GM19372 (cell line): ENCODE measurements around the gene UGT1A6.

ENCODE experiments used
- ATAC-seq: cut with Tn5 transposase; IDR thresholded peaks from one replicate; pipeline ENCODE4 v1.9.1; 2021; ENCODE audit warnings: mild to moderate bottlenecking, low read depth, moderate library complexity; ENCODE audit not compliant: unreplicated experiment

Gene UGT1A6

DNA sequence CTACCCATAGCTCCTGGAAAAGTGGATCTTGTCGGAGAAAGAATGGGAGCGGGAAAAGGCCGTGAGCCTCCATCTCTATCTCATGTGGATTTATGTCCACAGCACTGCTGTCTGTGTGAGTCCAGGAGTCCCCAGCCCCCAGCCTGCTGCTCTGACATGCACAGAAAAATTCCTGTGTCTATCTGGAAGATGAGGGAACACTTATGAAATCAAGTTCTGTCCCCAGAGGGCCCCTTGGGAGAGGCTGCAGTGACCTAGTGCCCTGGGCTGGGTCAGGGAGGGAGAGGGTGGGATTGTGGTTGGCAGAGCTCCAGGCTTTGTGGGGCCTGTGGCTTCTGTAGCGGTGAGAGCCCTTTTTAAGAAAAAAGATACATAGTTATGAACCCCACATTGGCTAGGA, 124.1 kb downstream of the UGT1A6 start:
- ATAC-seq, result no peak

GRCh38 chr2:233817361-233817911, 124.7 kb downstream of the UGT1A6 start:
- no peak for ATAC-seq

DNA sequence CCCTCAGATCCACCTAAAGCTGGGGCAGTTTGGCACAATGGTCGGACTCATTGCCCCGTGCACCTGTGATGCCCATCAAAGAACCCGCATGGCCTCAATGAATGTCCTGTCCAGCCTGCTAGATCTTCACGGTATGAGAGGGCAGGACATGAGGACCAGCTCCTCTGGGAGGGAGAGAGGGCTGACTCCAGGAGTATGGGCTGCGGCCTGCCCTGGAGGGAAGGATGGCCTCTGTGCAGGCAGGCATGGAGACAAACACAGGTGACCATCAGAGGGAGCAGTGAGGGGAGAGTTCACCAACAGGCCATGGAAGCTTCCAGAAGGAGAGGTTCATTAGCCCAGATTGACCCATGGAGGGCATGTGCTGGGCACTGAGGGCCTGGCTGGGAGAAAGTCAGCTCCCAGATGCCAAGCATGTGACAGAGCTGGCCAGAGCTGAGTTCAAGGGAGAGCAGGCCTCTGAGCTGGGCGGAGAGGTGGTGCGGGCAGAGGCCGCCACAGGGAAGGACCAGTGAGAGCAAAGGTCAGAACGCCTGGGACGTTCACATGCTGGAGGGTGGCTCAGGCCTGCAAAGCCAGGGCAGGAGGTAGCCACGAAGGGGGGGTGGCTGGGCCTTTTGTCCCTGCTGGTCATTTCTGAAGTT, 125.4 kb downstream of the UGT1A6 start:
- ATAC-seq, result no peak

DNA sequence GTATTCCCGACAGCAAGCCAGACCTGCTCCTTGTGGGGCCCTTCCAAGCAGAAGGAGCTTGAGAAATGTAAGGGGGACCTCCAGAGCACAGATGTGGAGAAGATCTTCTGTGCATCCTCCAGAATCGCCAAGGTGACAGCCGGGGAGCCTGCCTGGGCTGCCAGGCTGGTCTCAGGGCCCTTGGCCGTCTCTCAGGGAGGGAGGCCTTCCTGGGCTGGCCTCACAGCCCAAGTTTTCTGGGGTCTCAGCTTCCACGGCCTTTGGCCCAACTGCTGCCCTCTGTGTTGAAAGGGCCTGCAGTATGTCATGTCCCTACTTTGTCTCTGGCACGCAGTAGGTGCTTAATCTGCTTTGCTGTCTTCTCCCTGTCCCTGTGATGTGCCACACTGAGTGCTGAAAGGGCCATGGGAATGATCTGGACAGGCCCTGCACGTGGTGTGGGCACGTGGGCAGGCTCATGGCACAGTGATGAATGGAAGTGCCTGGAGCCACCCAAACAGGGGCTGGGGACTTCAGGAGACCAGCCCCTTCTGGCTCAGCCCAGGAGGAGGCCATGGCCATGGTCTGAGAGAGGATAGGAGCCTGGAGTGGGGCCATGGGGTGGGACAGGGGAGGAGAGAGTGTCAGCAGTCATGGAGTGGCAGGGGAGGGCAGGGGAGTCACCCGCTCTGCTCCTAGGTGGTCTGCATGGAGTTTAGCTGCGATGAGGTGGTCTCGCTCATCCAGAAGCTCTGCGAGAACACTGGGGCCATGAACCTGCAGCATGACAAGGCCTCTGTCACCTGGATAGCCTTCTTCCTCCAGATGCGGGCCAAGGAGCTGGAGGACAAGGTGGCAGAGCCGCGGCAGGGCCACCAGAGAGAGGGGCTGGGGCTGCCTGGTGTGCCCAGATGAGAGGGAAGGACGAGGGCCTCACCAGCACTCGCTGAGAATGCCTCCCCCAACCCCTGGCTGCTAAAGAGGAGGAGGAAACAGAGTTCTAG, 126.2 kb downstream of the UGT1A6 start:
- no peak for ATAC-seq

- no peak for ATAC-seq
Observed at GRCh38 chr2:233819884-233820773, 127.4 kb downstream of the UGT1A6 start.

DNA sequence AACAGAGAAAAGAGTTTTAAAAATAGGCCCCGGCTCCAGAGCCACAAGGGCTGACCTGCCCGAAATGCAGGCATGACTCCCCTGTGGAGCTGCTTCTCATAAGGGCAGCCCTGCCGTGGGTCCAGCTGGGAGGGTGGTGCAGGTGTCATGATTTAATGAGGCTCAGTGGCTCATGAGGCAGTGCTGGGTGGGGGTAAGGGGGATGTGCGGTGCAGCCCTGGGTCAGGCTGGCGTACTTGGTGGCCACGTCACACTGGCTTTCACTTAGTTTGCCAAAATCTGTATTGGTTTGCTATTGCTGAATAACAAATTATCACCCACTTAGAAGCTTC, 128.1 kb downstream of the UGT1A6 start:
- no peak for ATAC-seq

GRCh38 chr2:233821196-233821595, 128.5 kb downstream of the UGT1A6 start:
- ATAC-seq, result no peak

DNA sequence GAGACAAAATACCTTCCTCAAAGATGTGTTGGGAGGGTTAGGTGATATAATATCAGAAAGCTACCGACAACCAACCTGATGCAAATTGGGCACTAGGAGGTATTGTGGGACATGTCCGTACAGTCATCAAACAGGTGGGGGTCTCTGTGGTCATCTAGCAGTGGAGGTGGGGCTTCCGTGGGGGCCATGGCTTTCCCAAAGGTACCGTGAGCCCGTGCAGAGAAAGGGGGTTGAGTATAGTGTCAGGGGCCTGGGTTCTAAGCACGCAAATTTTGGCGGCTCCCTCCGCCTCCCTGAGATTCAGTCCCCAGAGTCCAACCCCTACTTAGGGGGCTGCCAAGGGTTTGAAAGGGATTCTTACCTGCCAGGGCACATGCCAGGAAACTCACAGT, 129.0 kb downstream of the UGT1A6 start:
- ATAC-seq, result no peak

GRCh38 chr2:233822101-233822771, 129.5 kb downstream of the UGT1A6 start:
- no peak for ATAC-seq
